ENCODE results near the gene ABCA3.

Gene ABCA3

DNA sequence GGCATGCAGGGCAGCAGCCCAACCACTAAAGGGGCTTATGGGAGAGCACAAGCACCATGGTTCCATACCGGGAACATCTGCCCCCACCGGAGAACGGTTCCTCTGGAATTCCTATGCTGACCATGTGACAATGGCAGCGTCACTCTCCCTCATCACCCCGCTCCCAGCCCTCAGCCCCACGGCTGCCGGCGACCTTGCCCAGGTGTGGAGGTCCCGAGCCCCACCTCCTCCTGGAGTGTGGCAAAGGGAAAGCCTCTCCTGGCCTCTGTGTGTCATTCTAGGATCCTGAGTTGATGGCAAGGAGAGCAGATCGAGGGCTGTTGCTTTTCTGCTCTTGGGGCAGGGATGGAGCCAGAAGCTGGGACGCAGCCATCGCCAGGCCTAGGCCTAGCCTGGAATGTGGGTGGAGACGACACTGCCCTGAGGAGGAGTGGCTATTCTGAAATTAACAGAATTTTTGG, 54.8 kb downstream of the ABCA3 start:
- no peak overlapping the region for H3K27ac ChIP-seq (replicated peaks)
- no peaks in the 10 kb centered on the region for H3K27me3 ChIP-seq (ENCODE audit: insufficient read depth, poor library complexity, severe bottlenecking)
- DNase-seq (ENCODE audit: low read depth in 1 of 2, low spot score in 1 of 2): no peak
- no peak overlapping the region for H3K4me3 ChIP-seq (replicated peaks; ENCODE audit: insufficient read depth, low read length)
- TF ChIP-seq POLR2AphosphoS5 (IDR thresholded peaks at IDR 0.05; ENCODE audit: low read depth): no peak
- no peak for TF ChIP-seq SPI1 (IDR thresholded peaks at IDR 0.05; ENCODE audit: borderline replicate concordance, low read depth)
- no peak for TF ChIP-seq CTCF (IDR thresholded peaks at IDR 0.05; ENCODE audit: insufficient read depth, low read length)
- no peak for TF ChIP-seq REST (IDR thresholded peaks at IDR 0.05; ENCODE audit: insufficient replicate concordance, low read depth)
- no peak for TF ChIP-seq GABPA (IDR thresholded peaks at IDR 0.05; ENCODE audit: low read depth)

DNA sequence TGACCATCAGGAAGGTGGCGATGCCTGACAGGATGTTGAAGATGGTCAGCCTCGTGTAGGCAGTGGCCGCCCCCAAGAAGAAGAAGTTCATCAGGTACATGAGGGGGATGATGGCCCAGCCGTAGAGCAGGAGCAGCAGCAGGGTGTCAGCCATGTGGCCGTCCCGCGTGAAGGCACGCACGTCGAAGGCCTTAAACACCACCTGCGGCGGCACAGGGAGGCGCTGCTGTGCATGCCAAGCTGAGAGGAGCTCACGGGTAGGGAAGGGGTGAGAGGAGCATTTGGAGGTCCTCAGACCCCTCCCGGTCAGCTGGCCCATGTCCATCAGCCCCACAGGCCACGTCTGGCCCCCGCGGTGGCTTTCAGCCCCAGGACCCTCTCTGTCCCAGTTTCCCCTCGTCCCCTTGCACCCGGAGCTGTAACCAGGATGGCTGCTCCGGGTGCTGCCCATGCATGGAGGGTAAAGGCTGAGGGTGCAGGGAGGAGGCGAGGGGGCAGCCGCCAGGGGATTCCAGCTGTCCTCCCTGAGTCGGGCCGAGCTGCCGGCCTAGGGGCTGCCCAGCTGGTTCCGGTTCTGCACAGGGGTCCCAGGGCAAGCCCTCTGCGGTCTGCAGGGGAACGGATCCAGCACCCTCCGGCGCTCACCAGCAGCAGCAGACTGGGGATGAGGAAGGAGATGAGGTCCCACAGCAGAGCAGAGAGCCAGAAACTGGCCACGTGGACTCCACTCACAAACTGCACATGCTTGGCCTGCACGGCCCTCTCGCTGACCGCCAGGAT, 55.5 kb downstream of the ABCA3 start:
- no peak overlapping the region for H3K27ac ChIP-seq (replicated peaks)
- no peak for TF ChIP-seq CTCF (IDR thresholded peaks at IDR 0.05; ENCODE audit: insufficient read depth, low read length)
- no peaks in the 10 kb centered on the region for H3K27me3 ChIP-seq (ENCODE audit: insufficient read depth, poor library complexity, severe bottlenecking)
- no peak overlapping the region for H3K4me3 ChIP-seq (replicated peaks; ENCODE audit: insufficient read depth, low read length)
- no peak for DNase-seq (ENCODE audit: low read depth in 1 of 2, low spot score in 1 of 2)

DNA sequence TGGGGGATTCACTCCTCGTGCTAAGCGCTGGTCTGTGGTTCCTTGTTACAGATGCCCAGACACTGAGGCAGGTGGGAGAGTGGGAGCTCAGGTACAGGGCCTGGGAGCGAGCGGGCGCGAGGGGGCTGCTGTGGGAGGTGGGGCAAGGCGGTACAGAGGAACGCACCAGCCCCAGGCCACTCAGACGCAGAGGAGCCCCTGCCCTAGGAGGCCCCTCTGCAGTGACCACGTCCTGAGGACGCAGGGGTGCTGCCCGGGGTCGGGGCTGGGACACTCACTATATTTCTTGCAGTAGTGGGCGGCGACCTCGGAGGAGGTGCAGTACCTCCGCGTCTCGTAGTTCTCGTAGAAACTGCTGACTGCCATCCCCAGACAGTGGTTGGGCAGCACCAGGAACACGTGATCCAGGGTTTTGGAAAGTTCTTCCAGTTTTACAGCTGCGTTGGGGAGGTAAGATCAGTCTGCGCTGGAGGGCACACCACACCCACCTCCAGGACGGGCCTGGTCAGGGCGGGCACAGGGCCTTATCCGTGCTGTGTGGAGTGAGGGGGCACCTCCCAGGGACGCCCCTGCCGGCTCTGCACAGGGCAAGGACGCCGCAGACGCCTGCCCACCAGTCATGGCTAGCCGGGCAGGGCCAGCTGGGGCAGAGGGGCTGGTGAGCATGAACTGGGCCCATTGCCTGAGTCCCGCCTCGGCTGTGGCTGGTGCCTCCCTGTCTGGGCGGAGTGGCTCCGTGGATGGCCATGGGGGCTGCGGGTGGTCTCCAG, 56.3 kb downstream of the ABCA3 start:
- Histone ChIP-seq H3K4me3 (replicated peaks; ENCODE audit: insufficient read depth, low read length) (no peak overlapping the region), H3K27ac (replicated peaks) (no peak overlapping the region), H3K27me3 (ENCODE audit: insufficient read depth, poor library complexity, severe bottlenecking) (no peaks in the 10 kb centered on the region)
- DNase-seq (ENCODE audit: low read depth in 1 of 2, low spot score in 1 of 2): no peak
- TF ChIP-seq CTCF (IDR thresholded peaks at IDR 0.05; ENCODE audit: insufficient read depth, low read length): no peak
- no peak for TF ChIP-seq POLR2AphosphoS5 (IDR thresholded peaks at IDR 0.05; ENCODE audit: low read depth)
- TF ChIP-seq SPI1 (IDR thresholded peaks at IDR 0.05; ENCODE audit: borderline replicate concordance, low read depth): no peak
- TF ChIP-seq REST (IDR thresholded peaks at IDR 0.05; ENCODE audit: insufficient replicate concordance, low read depth): no peak
- no peak for TF ChIP-seq GABPA (IDR thresholded peaks at IDR 0.05; ENCODE audit: low read depth)
